HG02588 (cell line): ENCODE results near the gene PRR5.
"Not testable (repeated sequence)": the region's sequence is repeated elsewhere in the genome, so short reads cannot be mapped to it uniquely, and the experiment has no call there.

ENCODE experiments used
- ATAC-seq: cut with Tn5 transposase; IDR thresholded peaks from one replicate; pipeline ENCODE4 v1.9.1; 2021; ENCODE audit warnings: mild to moderate bottlenecking, moderate library complexity; ENCODE audit not compliant: unreplicated experiment

The PRR5 gene

GRCh38 chr22:44732661-44733060 lies 30.7 kb downstream of the PRR5 start:
- ATAC-seq: no peak

GRCh38 chr22:44733426-44734106 lies 31.6 kb downstream of the PRR5 start:
- no peak for ATAC-seq

GRCh38 chr22:44734278-44734677 lies 32.3 kb downstream of the PRR5 start:
- ATAC-seq: no peak

GRCh38 chr22:44734801-44735517 lies 33.0 kb downstream of the PRR5 start:
- no peak for ATAC-seq

- no peak for ATAC-seq
Measured at GRCh38 chr22:44735518-44736428, 33.8 kb downstream of the PRR5 start.

GRCh38 chr22:44736581-44737405 lies 34.8 kb downstream of the PRR5 start:
- no peak for ATAC-seq

- no peak for ATAC-seq
Measured at GRCh38 chr22:44737406-44738346, 35.7 kb downstream of the PRR5 start.

- no peak for ATAC-seq
Measured at GRCh38 chr22:44738347-44738715, 36.3 kb downstream of the PRR5 start.

GRCh38 chr22:44739024-44739423 lies 37.0 kb downstream of the PRR5 start:
- ATAC-seq: no peak

- not testable (repeated sequence) for ATAC-seq
Measured at GRCh38 chr22:44739666-44740065, 37.7 kb downstream of the PRR5 start.

GRCh38 chr22:44740307-44740706 lies 38.3 kb downstream of the PRR5 start:
- no peak for ATAC-seq

GRCh38 chr22:44741929-44742328 lies 39.9 kb downstream of the PRR5 start:
- no peak for ATAC-seq

GRCh38 chr22:44743247-44743646 lies 41.2 kb downstream of the PRR5 start:
- ATAC-seq: no peak

GRCh38 chr22:44743804-44744211 lies 41.8 kb downstream of the PRR5 start:
- ATAC-seq: no peak

GRCh38 chr22:44745853-44746789 lies 44.1 kb downstream of the PRR5 start:
- ATAC-seq: no peak

GRCh38 chr22:44747784-44748127 lies 45.8 kb downstream of the PRR5 start:
- ATAC-seq: not testable (repeated sequence)

GRCh38 chr22:44748524-44748923 lies 46.5 kb downstream of the PRR5 start:
- ATAC-seq: no peak

- no peak for ATAC-seq
Measured at GRCh38 chr22:44750481-44750880, 48.5 kb downstream of the PRR5 start.
